Left lung (tissue), 10 donors: ENCODE data around the gene DIAPH2. TPM values are rescaled to one million over a fixed set of nuclear protein-coding genes. Genes with fewer than 3 reads are reported as not detected.
A peak's percentile ranks its signal among the peaks of the same experiment; 100 is the strongest.

Experiments
- ATAC-seq: fragments of 200-7000 bp; cut with Tn5 transposase; one replicate; pipeline ENCODE4 v1.9.1; 2020; ENCODE audit warnings: moderate library complexity
- DNase-seq, 4 donors: peaks; one replicate each; pipeline ENCODE4 v3.0.0-alpha.2; 2013 to 2020
- H3K27ac ChIP-seq, 2 donors: fragments of 200-600 bp; sonication (generic) in 1 of 2; one replicate each; pipeline versions ENCODE4 v1.5.0 to v1.8.0; 2020 to 2021
- H3K27me3 ChIP-seq, 2 donors: fragments of 200-600 bp; sonication (generic) in 1 of 2; one replicate each; pipeline versions ENCODE4 v1.5.0 to v1.8.0; 2020 to 2021
- H3K36me3 ChIP-seq, 2 donors: fragments of 200-600 bp; sonication (generic) in 1 of 2; one replicate each; pipeline versions ENCODE4 v1.5.0 to v1.8.0; 2020 to 2021
- H3K4me1 ChIP-seq, 2 donors: fragments of 200-600 bp; one replicate each; pipeline ENCODE4 v1.8.0; 2021
- H3K4me3 ChIP-seq, 2 donors: fragments of 200-600 bp; sonication (generic) in 1 of 2; one replicate each; pipeline versions ENCODE4 v1.5.0 to v1.8.0; 2020 to 2021; ENCODE audit warnings: mild to moderate bottlenecking in 1 of 2
- H3K9me3 ChIP-seq, 2 donors: fragments of 200-600 bp; sonication (generic) in 1 of 2; one replicate each; pipeline versions ENCODE4 v1.5.0 to v1.8.0; 2020 to 2021
- CTCF ChIP-seq, 2 donors: fragments of 200-600 bp; sonication (generic) in 1 of 2; IDR thresholded peaks; one replicate each; pipeline versions ENCODE4 v1.5.0 to v1.8.0; 2021; ENCODE audit warnings: antibody characterized with exemption in 2 of 2
- intact Hi-C, 2 donors: fragments of 100-400 bp; cut with DNase I; formaldehyde crosslinking; loops; one replicate each; pipeline versions ENCODE4 v1.11.2 to v1.14.2; 2022
- polyA plus RNA-seq, 6 donors: library from polyadenylated mRNA; unstranded; fragments of 120-200 nt; gene quantifications; one replicate each; pipeline ENCODE4 v1.2.1, GENCODE V29; 2013; ENCODE audit not compliant: insufficient read length in 6 of 6
- total RNA-seq, 2 donors: library from RNA; stranded (reverse); fragmentation: NEBNext Ultra II Directional; extraction: Animal tissue kit (Norgen Biotek cat#: 25700); gene quantifications; one replicate each; pipeline ENCODE4 v1.2.1, GENCODE V29; 2021
- donor health status: DM: no; HTN: yes; CAD: no.
- donor health status: DM: no; HTN: no; CAD: no.

The DIAPH2 gene
- total and polyA plus RNA-seq, 8 donors: 14.6 to 34.1 (median 16.4) TPM

- intact Hi-C loops: no loop called here
- H3K4me3 ChIP-seq: no peak overlapping the region
- H3K4me1 ChIP-seq: no peaks in the 10 kb centered on the region
These were observed 841.3 kb downstream of the DIAPH2 start for GRCh38 chrX:97525981-97526380.

GRCh38 chrX:97527725-97528124 is 843.1 kb downstream of the DIAPH2 start:
- no peak overlapping the region for H3K4me3 ChIP-seq
- intact Hi-C loops: no loop called here
- no peaks in the 10 kb centered on the region for H3K27me3 ChIP-seq
- TF ChIP-seq CTCF (IDR thresholded peaks at IDR 0.05): no peak
- H3K4me1 ChIP-seq: no peaks in the 10 kb centered on the region
- no peaks in the 10 kb centered on the region for H3K36me3 ChIP-seq
- no peak overlapping the region for H3K27ac ChIP-seq
- ATAC-seq (no peak), DNase-seq (no peak)
- H3K9me3 ChIP-seq: peaks cover 0 to 12% of the 10 kb centered on the region in 2 donors

More at GRCh38 chrX:97525981-97526380, 841.3 kb downstream of the DIAPH2 start:
- Histone ChIP-seq H3K9me3 (peaks cover 0 to 12% of the 10 kb centered on the region in 2 donors), H3K27me3 (no peaks in the 10 kb centered on the region), H3K27ac (no peak overlapping the region), H3K36me3 (no peaks in the 10 kb centered on the region)
- DNase-seq: no peak
- TF ChIP-seq CTCF (IDR thresholded peaks at IDR 0.05): no peak
- ATAC-seq: no peak

GRCh38 chrX:97529536-97530200 is 845.0 kb downstream of the DIAPH2 start:
- DNase-seq (peak in 1 of 4 donors; percentile 0), ATAC-seq (no peak)
- H3K4me1 ChIP-seq: no peaks in the 10 kb centered on the region

GRCh38 chrX:97531825-97532224 is 847.2 kb downstream of the DIAPH2 start:
- intact Hi-C loops: no loop called here
- TF ChIP-seq CTCF (IDR thresholded peaks at IDR 0.05): no peak
- Histone ChIP-seq H3K9me3 (peaks cover 0 to 12% of the 10 kb centered on the region in 2 donors), H3K27ac (no peak overlapping the region), H3K4me3 (no peak overlapping the region), H3K36me3 (no peaks in the 10 kb centered on the region), H3K27me3 (no peaks in the 10 kb centered on the region), H3K4me1 (no peaks in the 10 kb centered on the region)
- DNase-seq: no peak
- no peak for ATAC-seq

More at GRCh38 chrX:97529536-97530200, 845.0 kb downstream of the DIAPH2 start:
- H3K27ac ChIP-seq: no peak overlapping the region
- intact Hi-C loops: no loop called here
- H3K27me3 ChIP-seq: no peaks in the 10 kb centered on the region
- no peak overlapping the region for H3K4me3 ChIP-seq
- H3K9me3 ChIP-seq: peaks cover 0 to 12% of the 10 kb centered on the region in 2 donors
- TF ChIP-seq CTCF (IDR thresholded peaks at IDR 0.05): no peak
- H3K36me3 ChIP-seq: no peaks in the 10 kb centered on the region

- Histone ChIP-seq H3K27ac (no peak overlapping the region), H3K27me3 (no peaks in the 10 kb centered on the region), H3K36me3 (no peaks in the 10 kb centered on the region), H3K9me3 (no peaks in the 10 kb centered on the region), H3K4me3 (no peak overlapping the region), H3K4me1 (no peaks in the 10 kb centered on the region)
- DNase-seq: no peak
- no peak for ATAC-seq
- no peak for TF ChIP-seq CTCF (IDR thresholded peaks at IDR 0.05)
- intact Hi-C loops: no loop called here
These were observed 854.1 kb downstream of the DIAPH2 start for GRCh38 chrX:97538745-97539144.
